ENCODE measurements around the gene RAB3D.

RAB3D gene

GRCh38 chr19:11299946-11300810, 39.3 kb downstream of the RAB3D start:
- no peak for DNase-seq (ENCODE audit: low read depth in 3 of 3, low spot score in 1 of 3)

GRCh38 chr19:11296264-11296663, 43.2 kb downstream of the RAB3D start:
- no peak for DNase-seq (ENCODE audit: low read depth in 3 of 3, low spot score in 1 of 3)

GRCh38 chr19:11295665-11296245, 43.7 kb downstream of the RAB3D start, which contains the start of gene TSPAN16:
Gene TSPAN16 (plus strand): TSS chr19:11296160. CDS start chr19:11296298, 138 bp downstream.
- no peak for DNase-seq (ENCODE audit: low read depth in 3 of 3, low spot score in 1 of 3)

GRCh38 chr19:11295180-11295579, 44.3 kb downstream of the RAB3D start:
- no peak for DNase-seq (ENCODE audit: low read depth in 3 of 3, low spot score in 1 of 3)

- DNase-seq (ENCODE audit: low read depth in 3 of 3, low spot score in 1 of 3): peak; percentile 28 to 77 (median 59)
Observed at GRCh38 chr19:11293433-11294389, 45.7 kb downstream of the RAB3D start.

GRCh38 chr19:11291991-11292390, 47.5 kb downstream of the RAB3D start:
- DNase-seq (ENCODE audit: low read depth in 3 of 3, low spot score in 1 of 3): no peak

GRCh38 chr19:11291415-11291814, 48.0 kb downstream of the RAB3D start:
- DNase-seq (ENCODE audit: low read depth in 3 of 3, low spot score in 1 of 3): no peak

GRCh38 chr19:11290256-11290655, 49.2 kb downstream of the RAB3D start:
- DNase-seq (ENCODE audit: low read depth in 3 of 3, low spot score in 1 of 3): no peak

- DNase-seq (ENCODE audit: low read depth in 3 of 3, low spot score in 1 of 3): no peak
Observed at GRCh38 chr19:11288349-11288748, 51.1 kb downstream of the RAB3D start.

GRCh38 chr19:11286312-11286974, 53.0 kb downstream of the RAB3D start:
- DNase-seq (ENCODE audit: low read depth in 3 of 3, low spot score in 1 of 3): no peak

GRCh38 chr19:11284515-11284914, 54.9 kb downstream of the RAB3D start:
- DNase-seq (ENCODE audit: low read depth in 3 of 3, low spot score in 1 of 3): no peak

- DNase-seq (ENCODE audit: low read depth in 3 of 3, low spot score in 1 of 3): no peak
Observed at GRCh38 chr19:11281356-11282049, 58.0 kb downstream of the RAB3D start.

- no peak for DNase-seq (ENCODE audit: low read depth in 3 of 3, low spot score in 1 of 3)
Observed at GRCh38 chr19:11279505-11280236, 59.8 kb downstream of the RAB3D start.

GRCh38 chr19:11278670-11279069, 60.8 kb downstream of the RAB3D start:
- DNase-seq (ENCODE audit: low read depth in 3 of 3, low spot score in 1 of 3): no peak

GRCh38 chr19:11274533-11275086, 64.8 kb downstream of the RAB3D start:
- no peak for DNase-seq (ENCODE audit: low read depth in 3 of 3, low spot score in 1 of 3)

GRCh38 chr19:11273989-11274388, 65.5 kb downstream of the RAB3D start:
- DNase-seq (ENCODE audit: low read depth in 3 of 3, low spot score in 1 of 3): no peak

- DNase-seq (ENCODE audit: low read depth in 3 of 3, low spot score in 1 of 3): no peak
Observed at GRCh38 chr19:11273296-11273695, 66.2 kb downstream of the RAB3D start.
